ENCODE results near the gene DRGX.

GRCh38 chr10:49356944-49357343, 38.9 kb downstream of the DRGX start:
- TF ChIP-seq JUN (IDR thresholded peaks at IDR 0.05; ENCODE audit: borderline replicate concordance, insufficient read depth, insufficient read length, low read depth) (no peak), CTCF (IDR thresholded peaks at IDR 0.05; ENCODE audit: extremely low read depth in 1 of 2, insufficient read depth in 1 of 2, low read depth in 1 of 2, low read length in 2 of 2) (no peak), POLR2A (IDR thresholded peaks at IDR 0.05; ENCODE audit: low read depth, low read length) (no peak), POLR2AphosphoS5 (IDR thresholded peaks at IDR 0.05; ENCODE audit: insufficient read depth, low read depth, low read length) (no peak), MAX (IDR thresholded peaks at IDR 0.05; ENCODE audit: insufficient read depth, insufficient read length) (no peak), GATA2 (IDR thresholded peaks at IDR 0.05; ENCODE audit: insufficient read depth, insufficient read length, low read depth, low read length) (no peak)

Data from endothelial cell of umbilical vein (primary cell).